Duodenal mucosa (tissue), 2 donors: ENCODE data around the gene SCARF2.
A peak's percentile ranks its signal among the peaks of the same experiment; 100 is the strongest.

Experiments used
- H3K27ac ChIP-seq: one replicate; pipeline ENCODE4 v1.7.0; 2013; ENCODE audit warnings: low read depth, low read length
- H3K27me3 ChIP-seq, 2 donors: one replicate each; pipeline ENCODE4 v1.7.0; 2013; ENCODE audit warnings: low read length in 2 of 2, control low read depth in 1 of 2; ENCODE audit not compliant: insufficient read depth in 2 of 2, control insufficient read depth in 1 of 2
- H3K36me3 ChIP-seq, 2 donors: one replicate each; pipeline ENCODE4 v1.7.0; 2013; ENCODE audit warnings: low read length in 2 of 2, control low read depth in 1 of 2; ENCODE audit not compliant: insufficient read depth in 2 of 2, control insufficient read depth in 1 of 2
- H3K4me1 ChIP-seq, 2 donors: one replicate each; pipeline ENCODE4 v1.7.0; 2013; ENCODE audit warnings: low read length in 2 of 2, control low read depth in 1 of 2; ENCODE audit not compliant: insufficient read depth in 2 of 2, control insufficient read depth in 1 of 2
- H3K4me3 ChIP-seq, 2 donors: one replicate each; pipeline ENCODE4 v1.7.0; 2013; ENCODE audit warnings: low read length in 2 of 2, low read depth in 1 of 2
- H3K9ac ChIP-seq, 2 donors: one replicate each; pipeline ENCODE4 v1.7.0; 2013; ENCODE audit warnings: low read length in 2 of 2, low read depth in 1 of 2
- H3K9me3 ChIP-seq, 2 donors: one replicate each; pipeline ENCODE4 v1.7.0; 2013; ENCODE audit warnings: low read length in 2 of 2, control low read depth in 1 of 2; ENCODE audit not compliant: control insufficient read depth in 1 of 2

SCARF2 gene

GRCh38 chr22:20463324-20464095, 25.9 kb upstream of the SCARF2 start:
- Histone ChIP-seq H3K27ac (peak overlapping the region; percentile 49), H3K4me3 (peak overlapping the region in 1 of 2 donors; percentile 0), H3K4me1 (peaks cover 12 to 17% of the 10 kb centered on the region in 2 donors), H3K9me3 (no peaks in the 10 kb centered on the region), H3K27me3 (no peaks in the 10 kb centered on the region), H3K9ac (no peak overlapping the region), H3K36me3 (peaks cover 3 to 18% of the 10 kb centered on the region in 2 donors)

GRCh38 chr22:20459862-20460261, 22.2 kb upstream of the SCARF2 start:
- Histone ChIP-seq H3K27me3 (no peaks in the 10 kb centered on the region), H3K4me3 (no peak overlapping the region), H3K9ac (no peak overlapping the region), H3K4me1 (peaks cover 15 to 17% of the 10 kb centered on the region in 2 donors), H3K27ac (no peak overlapping the region), H3K9me3 (no peaks in the 10 kb centered on the region), H3K36me3 (peaks cover 8 to 22% of the 10 kb centered on the region in 2 donors)

GRCh38 chr22:20459152-20459542, 21.5 kb upstream of the SCARF2 start:
- Histone ChIP-seq H3K9me3 (no peaks in the 10 kb centered on the region), H3K27ac (no peak overlapping the region), H3K27me3 (no peaks in the 10 kb centered on the region), H3K4me3 (no peak overlapping the region), H3K9ac (no peak overlapping the region), H3K36me3 (peaks cover 8 to 15% of the 10 kb centered on the region in 2 donors), H3K4me1 (peaks cover 9 to 13% of the 10 kb centered on the region in 2 donors)

- Histone ChIP-seq H3K4me1 (peaks cover 4 to 8% of the 10 kb centered on the region in 2 donors), H3K36me3 (peaks cover 8 to 13% of the 10 kb centered on the region in 2 donors), H3K9ac (no peak overlapping the region), H3K27me3 (no peaks in the 10 kb centered on the region), H3K27ac (no peak overlapping the region), H3K4me3 (no peak overlapping the region), H3K9me3 (no peaks in the 10 kb centered on the region)
These were observed 21.0 kb upstream of the SCARF2 start for GRCh38 chr22:20458530-20459151.

GRCh38 chr22:20457506-20458240, 20.0 kb upstream of the SCARF2 start:
- H3K36me3 ChIP-seq = peaks cover 4 to 13% of the 10 kb centered on the region in 2 donors

GRCh38 chr22:20456722-20457076, 19.1 kb upstream of the SCARF2 start:
- Histone ChIP-seq H3K27me3 (no peaks in the 10 kb centered on the region), H3K36me3 (peaks cover 4 to 13% of the 10 kb centered on the region in 2 donors), H3K4me3 (no peak overlapping the region), H3K9me3 (no peaks in the 10 kb centered on the region), H3K27ac (no peak overlapping the region), H3K4me1 (peaks cover 0 to 3% of the 10 kb centered on the region in 2 donors), H3K9ac (no peak overlapping the region)

More at GRCh38 chr22:20457506-20458240, 20.0 kb upstream of the SCARF2 start:
- H3K9me3 ChIP-seq = no peaks in the 10 kb centered on the region
- H3K4me3 ChIP-seq = no peak overlapping the region
- H3K27me3 ChIP-seq = no peaks in the 10 kb centered on the region
- peaks cover 0 to 3% of the 10 kb centered on the region in 2 donors for H3K4me1 ChIP-seq
- no peak overlapping the region for H3K27ac ChIP-seq
- no peak overlapping the region for H3K9ac ChIP-seq

GRCh38 chr22:20456064-20456721, 18.6 kb upstream of the SCARF2 start:
- Histone ChIP-seq H3K36me3 (peaks cover 4 to 13% of the 10 kb centered on the region in 2 donors), H3K27ac (no peak overlapping the region), H3K4me1 (peaks cover 0 to 3% of the 10 kb centered on the region in 2 donors), H3K27me3 (no peaks in the 10 kb centered on the region), H3K9me3 (no peaks in the 10 kb centered on the region), H3K4me3 (no peak overlapping the region), H3K9ac (no peak overlapping the region)

- H3K9me3 ChIP-seq = no peaks in the 10 kb centered on the region
- peaks cover 0 to 3% of the 10 kb centered on the region in 2 donors for H3K4me1 ChIP-seq
- no peak overlapping the region for H3K27ac ChIP-seq
- H3K36me3 ChIP-seq = peaks cover 4 to 14% of the 10 kb centered on the region in 2 donors
- no peak overlapping the region for H3K9ac ChIP-seq
- no peak overlapping the region for H3K4me3 ChIP-seq
- H3K27me3 ChIP-seq = no peaks in the 10 kb centered on the region
These were observed 18.1 kb upstream of the SCARF2 start for GRCh38 chr22:20455709-20456063.

GRCh38 chr22:20453222-20453621, 15.6 kb upstream of the SCARF2 start:
- H3K4me1 ChIP-seq = peaks cover 0 to 3% of the 10 kb centered on the region in 2 donors
- no peak overlapping the region for H3K9ac ChIP-seq
- H3K4me3 ChIP-seq = no peak overlapping the region
- H3K27ac ChIP-seq = no peak overlapping the region
- no peaks in the 10 kb centered on the region for H3K9me3 ChIP-seq
- peaks cover 4 to 13% of the 10 kb centered on the region in 2 donors for H3K36me3 ChIP-seq
- no peaks in the 10 kb centered on the region for H3K27me3 ChIP-seq
